ENCODE data around the gene RIPPLY1. TPM values are rescaled to one million over a fixed set of nuclear protein-coding genes. Genes with fewer than 3 reads are reported as not detected.
"Not testable (repeated sequence)": the region's sequence is repeated elsewhere in the genome, so short reads cannot be mapped to it uniquely, and the experiment has no call there.

RIPPLY1 gene
- total RNA-seq, 5 donors from 2014 or later (not counting 1 experiment from before 2014, with no cell fraction given), result not detected

DNA sequence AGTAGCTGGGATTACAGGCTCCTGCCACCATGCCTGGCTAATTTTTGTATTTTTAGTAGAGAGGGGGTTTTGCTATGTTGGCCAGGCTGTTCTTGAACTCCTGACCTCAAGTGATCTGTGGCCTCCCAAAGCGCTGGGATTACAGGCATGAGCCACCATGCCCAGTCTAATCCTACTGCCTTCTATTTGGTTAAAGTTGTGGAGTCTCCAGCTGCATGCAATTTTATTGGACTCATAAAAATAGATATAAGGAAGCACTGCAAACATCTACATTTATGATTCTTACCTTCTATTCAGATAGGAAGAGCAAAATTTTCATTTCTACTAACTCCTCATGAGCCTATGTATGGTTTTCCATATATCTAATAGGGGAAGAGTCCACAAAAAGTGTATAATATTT lies 13.7 kb downstream of the RIPPLY1 start:
- no CpG with 5 or more reads among the region's 1 CpG for WGBS (ENCODE audit: insufficient coverage)
- peaks cover 1 to 43% of the 10 kb centered on the region in 2 donors for H3K27me3 Mint-ChIP-seq
- DNase-seq, result no peak
- POLR2A ChIA-PET, result no interaction called here
- no peak overlapping the region for H3K27ac ChIP-seq (ENCODE audit: low read length)
- H3K36me3 Mint-ChIP-seq, result no peaks in the 10 kb centered on the region
- H3K4me1 Mint-ChIP-seq, result no peaks in the 10 kb centered on the region
- H3K9me3 ChIP-seq, result no peaks in the 10 kb centered on the region
- H3K36me3 ChIP-seq (ENCODE audit: control insufficient read depth in 2 of 2, extremely low read depth in 1 of 2, insufficient read depth in 1 of 2, low read length in 1 of 2), result no peaks in the 10 kb centered on the region
- no peak for ATAC-seq (replicated peaks in 1 of 4)
- no peaks in the 10 kb centered on the region for H3K27me3 ChIP-seq (replicated peaks in 1 of 2; ENCODE audit: control insufficient read depth in 2 of 2, extremely low read depth in 1 of 2, insufficient read depth in 2 of 2, low read length in 1 of 2)
- H3K4me3 Mint-ChIP-seq, result no peak overlapping the region
- H3K4me1 ChIP-seq (ENCODE audit: control insufficient read depth in 1 of 2, extremely low read depth in 1 of 2, insufficient read depth in 2 of 2, low read length in 2 of 2), result no peaks in the 10 kb centered on the region
- no peak overlapping the region for H3K27ac Mint-ChIP-seq
- CTCF ChIA-PET, result no interaction called here
- no peaks in the 10 kb centered on the region for H3K9me3 Mint-ChIP-seq
- H3K4me3 ChIP-seq (ENCODE audit: control insufficient read depth in 1 of 2, extremely low read depth in 1 of 2, low read length in 1 of 2), result no peak overlapping the region

DNA sequence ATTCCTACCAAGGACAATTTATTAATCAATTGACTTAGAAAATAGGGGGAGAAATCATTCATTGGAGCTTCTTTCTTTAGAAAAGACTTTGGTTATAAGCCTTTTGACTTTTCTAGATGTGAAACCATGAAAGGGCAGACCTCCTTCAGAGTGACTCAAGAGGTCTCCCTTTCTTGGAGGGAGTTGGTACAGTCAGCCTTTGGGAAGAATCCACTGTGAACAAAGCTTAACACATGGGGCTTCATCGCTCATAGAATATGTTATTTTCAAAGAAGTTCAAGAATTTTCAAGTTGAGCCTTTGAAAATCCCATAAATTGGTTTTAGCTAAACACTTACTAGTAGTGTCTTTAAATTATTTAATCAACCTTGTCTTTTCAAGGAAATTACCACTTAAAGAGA lies 28.0 kb downstream of the RIPPLY1 start:
- Mint-ChIP-seq H3K4me3 (no peak overlapping the region), H3K27ac (no peak overlapping the region), H3K9me3 (no peaks in the 10 kb centered on the region), H3K27me3 (peaks cover 12 to 32% of the 10 kb centered on the region in 2 donors), H3K36me3 (no peaks in the 10 kb centered on the region), H3K4me1 (no peaks in the 10 kb centered on the region)
- Histone ChIP-seq H3K36me3 (ENCODE audit: control insufficient read depth in 2 of 2, extremely low read depth in 1 of 2, insufficient read depth in 1 of 2, low read length in 1 of 2) (no peaks in the 10 kb centered on the region), H3K27me3 (replicated peaks in 1 of 2; ENCODE audit: control insufficient read depth in 2 of 2, extremely low read depth in 1 of 2, insufficient read depth in 2 of 2, low read length in 1 of 2) (no peaks in the 10 kb centered on the region), H3K9me3 (no peaks in the 10 kb centered on the region), H3K4me1 (ENCODE audit: control insufficient read depth in 1 of 2, extremely low read depth in 1 of 2, insufficient read depth in 2 of 2, low read length in 2 of 2) (no peaks in the 10 kb centered on the region), H3K27ac (ENCODE audit: low read length) (no peak overlapping the region), H3K4me3 (ENCODE audit: control insufficient read depth in 1 of 2, extremely low read depth in 1 of 2, low read length in 1 of 2) (no peak overlapping the region)
- no peak for DNase-seq
- WGBS (ENCODE audit: insufficient coverage), result no CpG with 5 or more reads among the region's 1 CpG
- CTCF ChIA-PET, result interaction anchor here (1.0 to 1.4 kb wide), 3 partner anchors 88 to 1021 kb away, joined by 3 to 5 read pairs (median 4); partner anchors contain the start of gene NCBP2L (in 1 of the 2)
- no peak for ATAC-seq (replicated peaks in 1 of 4)
- POLR2A ChIA-PET, result no interaction called here

DNA sequence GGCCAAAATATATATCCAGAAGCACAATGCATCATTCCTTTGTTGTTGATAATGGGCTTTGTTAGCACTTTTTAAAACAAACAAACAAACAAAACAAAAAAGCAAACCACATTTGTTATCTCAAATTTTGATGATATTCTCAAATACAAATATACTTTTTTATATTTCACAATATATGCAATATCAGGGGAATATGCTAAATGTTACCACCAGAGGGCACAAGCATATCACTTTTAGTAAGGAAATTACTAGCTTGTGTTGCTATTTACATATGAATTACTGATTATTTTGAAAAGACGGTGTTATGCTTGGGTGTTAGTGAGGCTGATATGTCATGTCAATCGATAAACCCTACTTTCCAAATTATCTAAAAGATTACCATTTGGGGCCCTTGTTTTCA lies 29.1 kb downstream of the RIPPLY1 start:
- no peak overlapping the region for H3K4me3 Mint-ChIP-seq
- CTCF ChIA-PET, result interaction anchor here (0.6 to 1.4 kb wide), 4 partner anchors 665 to 1022 kb away, joined by 3 to 4 read pairs (median 4); partner anchors contain the start of gene NCBP2L (in 1 of the 2)
- H3K4me1 ChIP-seq (ENCODE audit: control insufficient read depth in 1 of 2, extremely low read depth in 1 of 2, insufficient read depth in 2 of 2, low read length in 2 of 2), result no peaks in the 10 kb centered on the region
- no peak overlapping the region for H3K27ac Mint-ChIP-seq
- ATAC-seq (replicated peaks in 1 of 4) (no peak), DNase-seq (peak in 1 of 35 experiments; percentile 43)
- no peaks in the 10 kb centered on the region for H3K36me3 Mint-ChIP-seq
- WGBS (ENCODE audit: insufficient coverage), result no CpG with 5 or more reads among the region's 2 CpGs
- peaks cover 6 to 22% of the 10 kb centered on the region in 2 donors for H3K27me3 Mint-ChIP-seq
- no peaks in the 10 kb centered on the region for H3K9me3 Mint-ChIP-seq
- no peaks in the 10 kb centered on the region for H3K9me3 ChIP-seq
- no peak overlapping the region for H3K4me3 ChIP-seq (ENCODE audit: control insufficient read depth in 1 of 2, extremely low read depth in 1 of 2, low read length in 1 of 2)
- no peaks in the 10 kb centered on the region for H3K27me3 ChIP-seq (replicated peaks in 1 of 2; ENCODE audit: control insufficient read depth in 2 of 2, extremely low read depth in 1 of 2, insufficient read depth in 2 of 2, low read length in 1 of 2)
- POLR2A ChIA-PET, result no interaction called here
- H3K36me3 ChIP-seq (ENCODE audit: control insufficient read depth in 2 of 2, extremely low read depth in 1 of 2, insufficient read depth in 1 of 2, low read length in 1 of 2), result no peaks in the 10 kb centered on the region
- no peak overlapping the region for H3K27ac ChIP-seq (ENCODE audit: low read length)
- no peaks in the 10 kb centered on the region for H3K4me1 Mint-ChIP-seq

DNA sequence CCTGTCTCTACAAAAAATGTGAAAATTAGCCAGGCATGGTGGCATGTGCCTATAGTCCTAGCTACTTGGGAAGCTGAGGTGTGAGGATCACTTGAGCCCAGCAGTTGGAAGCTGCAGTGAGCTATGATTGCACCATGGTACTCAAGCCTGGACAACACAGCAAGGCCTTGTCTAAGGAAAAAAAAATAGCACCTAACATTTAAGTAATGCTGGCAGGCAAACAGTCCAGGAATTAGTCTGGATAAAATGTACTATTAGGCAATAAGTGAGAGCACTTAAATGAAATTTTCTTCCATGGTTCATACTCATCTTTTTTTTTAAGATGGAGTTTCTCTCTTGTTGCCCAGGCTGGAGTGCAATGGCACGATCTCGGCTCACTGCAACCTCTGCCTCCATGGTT lies 30.3 kb downstream of the RIPPLY1 start:
- H3K4me3 Mint-ChIP-seq; POLR2A ChIA-PET; H3K9me3 ChIP-seq; DNase-seq; H3K9me3 Mint-ChIP-seq; ATAC-seq (replicated peaks in 1 of 4); H3K27ac ChIP-seq (ENCODE audit: low read length); H3K4me1 Mint-ChIP-seq; H3K27ac Mint-ChIP-seq; H3K36me3 ChIP-seq (ENCODE audit: control insufficient read depth in 2 of 2, extremely low read depth in 1 of 2, insufficient read depth in 1 of 2, low read length in 1 of 2); H3K4me3 ChIP-seq (ENCODE audit: control insufficient read depth in 1 of 2, extremely low read depth in 1 of 2, low read length in 1 of 2); H3K36me3 Mint-ChIP-seq; H3K27me3 Mint-ChIP-seq; H3K4me1 ChIP-seq (ENCODE audit: control insufficient read depth in 1 of 2, extremely low read depth in 1 of 2, insufficient read depth in 2 of 2, low read length in 2 of 2); H3K27me3 ChIP-seq (replicated peaks in 1 of 2; ENCODE audit: control insufficient read depth in 2 of 2, extremely low read depth in 1 of 2, insufficient read depth in 2 of 2, low read length in 1 of 2): not testable (repeated sequence)
- CTCF ChIA-PET, result interaction anchor here in 1 of 2 donors (0.6 kb wide), 1 partner anchor 474 kb away, joined by 3 read pairs; no protein-coding TSS in a partner anchor
- no CpG with 5 or more reads among the region's 2 CpGs for WGBS (ENCODE audit: insufficient coverage)

DNA sequence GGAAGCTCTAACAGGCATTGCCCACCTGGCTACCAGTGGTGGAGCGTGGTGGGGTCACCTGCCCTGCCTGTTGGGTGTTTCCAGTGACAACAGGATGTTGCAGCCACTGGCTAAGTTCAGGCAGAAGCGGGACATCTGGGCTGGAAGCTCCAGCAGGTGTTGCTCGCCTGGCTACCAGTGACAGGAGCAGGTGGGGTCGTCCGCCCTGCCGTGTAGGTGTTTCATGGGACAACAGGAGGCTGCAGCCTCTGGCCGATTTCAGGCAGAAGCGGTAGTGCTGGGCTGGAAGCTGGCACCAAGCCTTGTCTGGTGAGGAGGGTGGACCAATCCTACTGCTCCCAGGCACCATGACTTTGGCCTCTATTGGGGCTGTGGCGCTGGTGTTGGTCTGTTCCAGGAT lies 39.4 kb downstream of the RIPPLY1 start:
- peaks cover 0 to 3% (median 0%) of the 10 kb centered on the region in 3 donors for H3K9me3 Mint-ChIP-seq
- ChIA-PET CTCF (no interaction called here), POLR2A (interaction anchor here in 1 of 2 donors (0.6 to 0.7 kb wide), 2 partner anchors 15 to 22 kb away, joined by 3 to 8 read pairs; no protein-coding TSS in a partner anchor)
- H3K9me3 ChIP-seq, result no peaks in the 10 kb centered on the region
- H3K27me3 Mint-ChIP-seq, result peaks cover 3 to 42% of the 10 kb centered on the region in 2 donors
- peaks cover 0 to 9% of the 10 kb centered on the region in 2 experiments for H3K27me3 ChIP-seq (replicated peaks in 1 of 2; ENCODE audit: control insufficient read depth in 2 of 2, extremely low read depth in 1 of 2, insufficient read depth in 2 of 2, low read length in 1 of 2)
- H3K4me3 ChIP-seq (ENCODE audit: control insufficient read depth in 1 of 2, extremely low read depth in 1 of 2, low read length in 1 of 2), result no peak overlapping the region
- H3K4me1 ChIP-seq (ENCODE audit: control insufficient read depth in 1 of 2, extremely low read depth in 1 of 2, insufficient read depth in 2 of 2, low read length in 2 of 2), result no peaks in the 10 kb centered on the region
- no peaks in the 10 kb centered on the region for H3K36me3 ChIP-seq (ENCODE audit: control insufficient read depth in 2 of 2, extremely low read depth in 1 of 2, insufficient read depth in 1 of 2, low read length in 1 of 2)
- no peak overlapping the region for H3K27ac ChIP-seq (ENCODE audit: low read length)
- 86% methylated on average over 6 of the region's 9 CpGs for WGBS (ENCODE audit: insufficient coverage)
- no peaks in the 10 kb centered on the region for H3K4me1 Mint-ChIP-seq
- H3K27ac Mint-ChIP-seq, result no peak overlapping the region
- peaks cover 3% of the 10 kb centered on the region for H3K36me3 Mint-ChIP-seq
- no peak overlapping the region for H3K4me3 Mint-ChIP-seq
- ATAC-seq (replicated peaks in 1 of 4) (no peak), DNase-seq (no peak)

DNA sequence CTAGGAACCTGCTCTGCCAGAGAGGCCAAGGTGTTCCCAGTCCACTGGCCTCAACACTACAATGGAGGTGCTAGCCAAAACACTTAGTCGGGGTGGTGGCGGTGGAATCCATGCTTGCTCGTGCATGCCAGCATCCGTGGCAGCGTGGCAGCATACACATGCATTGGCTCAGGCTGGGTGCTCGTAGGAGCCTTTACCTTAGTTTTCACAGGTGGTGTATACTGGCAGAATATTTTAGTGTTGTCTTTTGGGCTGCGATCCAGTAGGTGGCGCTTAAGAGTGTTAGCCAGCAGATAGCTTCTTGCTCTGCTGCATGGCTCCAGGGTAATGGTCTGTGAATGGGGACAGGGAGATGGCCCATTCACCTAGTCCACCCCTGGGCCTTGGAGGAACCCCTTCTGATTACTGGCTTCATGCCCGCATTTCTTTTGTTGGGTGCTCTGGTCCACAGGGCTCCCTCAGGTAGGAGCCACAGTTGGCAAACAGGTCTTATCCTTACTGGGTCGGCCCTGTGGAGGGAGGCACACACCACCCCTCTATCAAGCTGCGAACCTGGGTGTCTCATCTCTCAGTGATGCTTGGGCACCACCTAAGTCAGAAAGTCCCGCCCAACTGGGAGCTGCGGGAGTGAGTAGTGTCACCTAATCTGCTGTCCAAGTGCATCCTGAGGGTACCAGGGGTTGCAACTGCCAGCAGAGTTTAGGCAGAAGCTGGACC lies 40.0 kb downstream of the RIPPLY1 start:
- Mint-ChIP-seq H3K4me3 (no peak overlapping the region), H3K36me3 (peaks cover 4% of the 10 kb centered on the region), H3K27me3 (peaks cover 3 to 46% of the 10 kb centered on the region in 2 donors), H3K9me3 (peaks cover 0 to 4% (median 0%) of the 10 kb centered on the region in 3 donors), H3K27ac (no peak overlapping the region), H3K4me1 (no peaks in the 10 kb centered on the region)
- no peak for ATAC-seq (replicated peaks in 1 of 4)
- Histone ChIP-seq H3K4me1 (ENCODE audit: control insufficient read depth in 1 of 2, extremely low read depth in 1 of 2, insufficient read depth in 2 of 2, low read length in 2 of 2) (no peaks in the 10 kb centered on the region), H3K27me3 (replicated peaks in 1 of 2; ENCODE audit: control insufficient read depth in 2 of 2, extremely low read depth in 1 of 2, insufficient read depth in 2 of 2, low read length in 1 of 2) (peaks cover 0 to 9% of the 10 kb centered on the region in 2 experiments), H3K27ac (ENCODE audit: low read length) (no peak overlapping the region), H3K4me3 (ENCODE audit: control insufficient read depth in 1 of 2, extremely low read depth in 1 of 2, low read length in 1 of 2) (no peak overlapping the region), H3K36me3 (ENCODE audit: control insufficient read depth in 2 of 2, extremely low read depth in 1 of 2, insufficient read depth in 1 of 2, low read length in 1 of 2) (no peaks in the 10 kb centered on the region), H3K9me3 (no peaks in the 10 kb centered on the region)
- DNase-seq, result peak in 13 of 35 experiments; percentile 0 to 23 (median 7)
- ChIA-PET CTCF (interaction anchor here in 1 of 2 donors (0.6 kb wide), 1 partner anchor 193 kb away, joined by 6 read pairs; no protein-coding TSS in a partner anchor), POLR2A (interaction anchor here in 1 of 2 donors (0.6 kb wide), 1 partner anchor 15 kb away, joined by 3 read pairs; no protein-coding TSS in a partner anchor)
- WGBS (ENCODE audit: insufficient coverage), result 67% methylated on average over 8 of the region's 13 CpGs
